Stimulated activated CD4-positive, alpha-beta T cell treated with anti-CD3 and anti-CD28 coated beads, Interleukin-2, amount 100 ng/mL, for 24 hours (primary cell): ENCODE data around the gene AP3S1.

Source experiments
- DNase-seq, 2 donors: peaks; one replicate each; pipeline ENCODE4 v3.0.0-alpha.2; 2020

The AP3S1 gene

DNA sequence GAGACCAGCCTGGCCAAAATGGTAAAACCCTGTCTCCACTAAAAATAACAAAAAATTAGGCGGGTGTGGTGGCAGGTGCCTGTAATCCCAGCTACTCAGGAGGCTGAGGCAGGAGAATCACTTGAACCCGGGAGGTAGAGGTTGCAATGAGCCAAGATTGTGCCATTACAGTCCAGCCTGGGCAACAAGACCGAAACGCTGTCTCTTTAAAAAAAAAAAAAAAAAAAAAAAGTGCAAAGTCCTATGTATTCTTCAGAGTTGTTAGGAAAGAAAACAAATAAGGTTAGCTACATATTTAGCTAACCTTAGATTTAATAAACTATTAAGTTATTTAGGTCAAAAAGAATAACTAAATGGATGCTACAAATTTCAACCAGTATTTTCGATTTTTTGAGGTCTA lies 11.8 kb upstream of the AP3S1 start:
- DNase-seq, result no peak

DNA sequence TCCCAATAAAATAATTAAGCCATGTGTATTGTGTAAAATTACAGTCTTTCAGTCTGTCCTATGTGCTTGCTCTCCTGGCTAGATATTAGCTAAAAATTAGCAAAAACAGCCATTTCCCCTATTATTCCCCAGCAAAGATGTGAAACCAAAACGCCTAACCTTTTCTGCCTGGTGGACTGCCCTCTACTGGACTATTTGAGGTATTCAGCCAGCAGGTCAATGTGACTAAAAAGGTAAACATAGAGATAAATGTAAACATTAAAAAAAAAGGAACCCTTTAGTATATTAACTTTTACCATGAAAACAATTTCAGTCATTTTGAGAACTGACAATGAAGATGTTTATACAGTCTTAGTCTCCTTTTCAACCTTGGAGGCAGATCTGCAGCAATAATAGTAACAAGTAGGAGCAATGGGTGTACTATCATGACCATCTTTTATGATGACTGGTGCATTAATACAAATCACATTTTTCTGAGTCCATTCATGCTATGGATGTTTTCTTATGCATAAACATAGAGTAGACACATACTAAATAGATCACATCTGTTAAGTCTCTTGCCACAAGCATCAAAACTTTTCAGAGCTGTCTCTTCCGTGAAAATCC lies 10.5 kb upstream of the AP3S1 start:
- DNase-seq, result no peak

DNA sequence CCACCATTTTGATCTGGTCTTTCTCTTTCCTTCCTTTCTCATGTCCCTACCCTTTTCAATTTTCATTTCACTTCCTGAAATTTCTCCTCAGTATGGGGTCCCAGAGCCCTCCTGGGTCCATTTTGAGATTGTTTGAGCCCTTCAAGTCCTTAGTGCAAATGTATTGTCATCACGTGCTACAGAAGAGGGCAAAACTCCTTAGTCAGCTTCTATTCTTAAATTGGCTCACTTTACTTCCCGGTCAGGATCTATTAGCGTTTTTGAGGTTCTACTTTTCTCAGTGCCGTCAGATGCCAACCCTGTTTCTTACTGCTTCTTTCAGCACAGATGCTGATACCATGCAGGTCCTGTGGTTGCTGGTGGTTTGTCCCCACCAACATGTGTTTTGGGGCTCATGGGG lies 6.3 kb upstream of the AP3S1 start:
- DNase-seq, result no peak

DNA sequence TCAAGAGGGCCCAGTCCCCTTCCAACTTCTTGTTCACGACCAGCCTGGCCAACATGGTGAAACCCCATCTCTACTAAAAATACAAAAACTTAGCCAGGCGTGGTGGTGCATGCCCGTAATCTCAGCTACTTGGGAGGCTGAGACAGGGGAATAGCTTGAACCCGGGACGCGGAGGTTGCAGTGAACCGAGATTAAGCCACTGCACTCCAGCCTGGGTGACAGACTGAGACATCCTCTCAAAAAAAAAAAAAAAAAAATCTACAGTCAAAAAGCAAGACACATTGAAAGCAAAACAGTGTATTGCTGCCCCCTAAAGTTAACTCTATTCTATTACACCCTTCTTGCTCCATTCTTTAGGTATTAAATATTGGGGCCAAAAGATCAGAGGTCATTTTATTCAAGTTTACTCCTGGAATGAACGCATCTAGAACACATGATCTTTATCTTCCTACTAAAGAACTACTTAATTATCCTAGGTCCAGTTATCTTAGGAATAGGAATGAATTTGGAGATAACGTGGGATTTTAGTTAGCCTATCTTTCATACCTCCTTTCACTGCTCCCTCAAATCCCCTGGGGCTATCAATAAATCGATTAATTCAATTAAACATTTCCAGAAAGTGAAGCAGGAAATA lies 2.7 kb upstream of the AP3S1 start:
- peak in 1 of 2 donors; percentile 22 for DNase-seq

DNA sequence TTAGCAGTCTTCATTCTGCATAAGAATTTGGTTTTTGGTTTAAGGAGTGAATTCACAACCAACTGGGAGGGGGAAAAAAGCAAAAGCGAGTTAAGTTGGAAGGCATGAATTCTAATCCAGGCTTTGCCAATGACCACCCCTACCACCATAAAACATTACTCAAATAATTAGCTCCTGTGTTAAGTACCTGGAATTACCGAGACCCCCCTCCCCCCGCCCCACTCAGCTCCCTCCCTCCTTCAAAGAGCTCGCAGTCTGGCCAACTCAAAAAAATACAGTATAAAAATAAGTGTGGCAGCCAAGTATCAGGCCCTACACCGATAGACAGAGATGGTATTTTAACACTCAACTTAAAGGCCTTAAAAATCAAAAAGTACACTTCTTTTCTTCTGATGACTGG lies 862 bp upstream of the AP3S1 start:
- DNase-seq, result no peak

DNA sequence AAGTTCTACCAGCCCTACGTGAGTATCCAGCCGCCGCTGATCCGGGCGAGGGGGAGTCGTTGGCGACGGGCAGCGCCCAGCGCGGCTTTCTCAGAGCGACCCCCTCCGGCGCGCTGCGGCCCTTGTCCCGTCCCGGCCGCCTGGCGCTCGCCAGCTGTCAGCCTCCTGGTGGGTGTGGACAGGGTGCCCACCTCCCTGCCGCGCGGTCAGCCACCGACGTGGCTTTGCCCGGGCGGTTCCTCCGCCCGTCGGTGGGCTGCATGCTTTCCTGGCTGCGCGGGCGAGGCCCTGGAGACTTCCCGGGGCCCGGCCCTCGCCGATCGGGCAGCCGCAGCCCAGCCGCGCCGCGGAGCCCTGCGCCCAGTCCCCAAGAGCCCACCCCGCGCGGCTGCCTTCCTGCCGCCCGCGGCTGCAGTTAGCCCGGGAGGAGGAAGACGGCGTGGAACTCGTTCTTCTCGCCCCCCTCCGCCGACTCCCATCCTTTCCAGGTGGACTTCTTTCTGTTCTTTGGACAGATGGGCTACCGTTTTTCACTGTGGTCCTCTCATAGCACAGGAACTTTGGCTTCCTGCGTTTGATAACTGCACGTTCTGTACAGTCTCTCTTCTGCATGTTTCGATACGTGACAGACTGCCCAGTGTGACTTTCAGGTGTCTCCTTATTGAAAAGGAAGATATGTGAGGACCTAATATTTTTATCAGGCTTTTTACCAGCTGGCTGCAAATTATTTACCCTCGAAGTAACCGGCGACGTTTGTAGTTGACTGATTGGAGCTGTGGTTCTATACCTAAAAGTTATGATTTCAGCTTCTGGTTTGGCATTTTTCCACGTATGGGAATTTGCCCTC lies 577 bp downstream of the AP3S1 start:
- peak; percentile 34 for DNase-seq

DNA sequence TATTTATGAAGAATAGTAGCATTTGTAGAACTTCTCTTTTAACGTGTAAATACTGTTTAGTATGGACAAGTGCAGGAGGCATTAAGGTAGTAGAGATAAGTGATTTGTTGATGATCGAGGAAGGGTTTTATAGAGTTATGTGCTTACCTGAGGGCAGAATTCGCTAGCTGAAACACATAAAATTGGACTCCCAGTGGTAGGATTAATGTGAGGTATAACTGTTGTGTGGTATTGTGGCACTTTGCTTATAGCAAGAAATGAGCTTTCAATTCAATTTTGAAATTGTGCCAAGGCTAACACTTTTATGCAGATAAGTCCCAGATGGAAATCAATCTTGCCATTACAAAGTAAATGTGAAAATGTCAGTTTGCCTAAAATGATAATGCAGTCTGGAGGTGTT lies 1.2 kb downstream of the AP3S1 start:
- DNase-seq, result no peak

DNA sequence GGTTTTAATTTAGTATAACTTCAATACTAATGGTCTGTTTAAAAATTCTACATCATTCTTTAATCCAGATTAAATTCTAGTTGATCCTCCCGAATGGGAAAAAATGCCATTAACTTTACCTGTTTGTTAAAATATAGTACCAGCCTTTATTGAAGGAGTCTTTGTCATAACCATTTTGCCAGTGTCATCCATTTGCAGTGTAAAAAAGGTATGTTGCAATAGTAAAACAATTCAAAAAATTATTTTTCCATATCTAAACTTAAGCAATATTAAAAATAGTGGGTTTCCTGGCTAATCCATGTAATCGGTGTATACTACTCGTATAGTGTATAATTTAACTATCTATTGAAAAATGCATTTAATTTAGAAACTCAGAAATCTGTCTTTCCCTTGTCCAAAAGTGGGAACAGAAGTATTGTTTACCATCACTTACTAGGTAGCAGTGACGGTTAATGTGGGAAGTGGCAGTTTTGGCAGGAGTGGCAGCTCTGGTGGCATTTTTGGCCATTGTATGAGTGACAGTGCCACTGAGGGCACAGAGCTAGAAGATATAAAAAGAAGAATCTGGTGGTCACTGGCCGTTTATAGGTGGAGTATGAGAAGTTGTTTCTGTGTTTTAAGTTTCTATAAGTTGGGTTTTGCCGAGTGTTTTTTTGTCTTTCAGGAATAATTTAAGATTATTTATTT lies 1.9 kb downstream of the AP3S1 start:
- no peak for DNase-seq

DNA sequence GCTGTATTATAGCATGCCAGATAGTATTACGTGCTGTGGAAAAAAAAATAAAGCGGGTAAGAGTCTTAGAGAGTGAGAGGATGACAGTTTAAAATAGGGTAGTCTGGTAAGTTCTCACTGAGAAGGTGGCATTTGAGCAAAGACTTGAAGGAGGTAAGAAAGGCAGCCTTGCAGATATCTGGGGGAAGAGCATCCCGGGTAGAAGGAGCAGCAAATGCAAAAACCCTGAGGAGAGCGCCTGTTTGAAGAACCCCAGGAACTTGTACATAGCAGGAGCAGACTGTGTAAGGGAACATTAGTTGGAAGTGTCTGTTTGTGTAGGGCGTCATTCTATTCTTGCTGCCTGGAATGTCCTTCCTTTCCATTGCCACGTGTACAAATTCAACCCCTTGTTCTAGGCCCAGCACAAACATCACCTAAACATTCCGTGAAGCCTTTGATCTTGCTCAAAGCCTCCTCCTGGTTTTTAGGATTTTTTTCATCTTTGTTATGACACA lies 2.6 kb downstream of the AP3S1 start:
- no peak for DNase-seq

DNA sequence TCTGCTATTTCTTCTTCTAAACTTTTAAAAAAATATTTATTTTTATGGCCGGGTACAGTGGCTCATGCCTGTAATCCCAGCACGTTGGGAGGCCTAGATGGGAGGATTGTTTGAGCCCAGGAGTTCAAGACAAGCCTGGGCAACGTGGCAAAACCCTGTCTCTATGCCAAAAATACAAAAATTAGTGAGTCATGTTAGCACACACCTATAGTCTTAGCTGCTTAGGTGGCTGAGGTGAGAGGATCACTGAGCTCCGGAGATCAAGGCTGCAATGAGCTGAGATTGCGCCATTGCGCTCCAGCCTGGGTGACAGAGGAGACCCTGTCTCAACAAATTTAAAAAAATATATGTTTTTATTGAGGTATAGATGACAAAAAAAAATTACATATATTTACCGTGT lies 5.6 kb downstream of the AP3S1 start:
- no peak for DNase-seq

DNA sequence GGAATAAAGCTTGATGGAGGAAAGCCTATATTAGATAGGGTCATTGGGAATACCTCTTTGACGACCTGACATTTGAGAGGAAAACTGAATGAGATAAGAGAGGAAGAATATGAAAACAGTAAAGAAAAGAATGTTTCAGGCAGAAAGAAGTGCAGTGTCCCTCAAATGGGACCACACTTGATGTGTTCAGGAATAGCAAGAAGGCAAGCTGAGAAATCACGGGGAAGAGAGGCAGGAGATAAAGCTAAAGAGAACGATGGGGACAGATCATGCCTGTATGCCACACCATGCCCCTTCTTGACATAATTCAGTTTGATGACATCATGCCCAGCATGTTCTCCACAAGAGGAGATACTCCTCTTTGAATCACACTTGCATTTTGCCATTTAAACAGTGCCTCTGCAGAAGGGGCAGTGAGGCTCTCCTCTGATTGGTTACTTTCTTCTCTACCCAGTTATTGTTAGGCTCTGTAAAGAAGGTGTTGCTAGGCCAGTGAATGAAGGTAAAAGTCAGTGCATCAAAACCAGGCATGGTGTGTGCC lies 7.6 kb downstream of the AP3S1 start:
- DNase-seq, result no peak

DNA sequence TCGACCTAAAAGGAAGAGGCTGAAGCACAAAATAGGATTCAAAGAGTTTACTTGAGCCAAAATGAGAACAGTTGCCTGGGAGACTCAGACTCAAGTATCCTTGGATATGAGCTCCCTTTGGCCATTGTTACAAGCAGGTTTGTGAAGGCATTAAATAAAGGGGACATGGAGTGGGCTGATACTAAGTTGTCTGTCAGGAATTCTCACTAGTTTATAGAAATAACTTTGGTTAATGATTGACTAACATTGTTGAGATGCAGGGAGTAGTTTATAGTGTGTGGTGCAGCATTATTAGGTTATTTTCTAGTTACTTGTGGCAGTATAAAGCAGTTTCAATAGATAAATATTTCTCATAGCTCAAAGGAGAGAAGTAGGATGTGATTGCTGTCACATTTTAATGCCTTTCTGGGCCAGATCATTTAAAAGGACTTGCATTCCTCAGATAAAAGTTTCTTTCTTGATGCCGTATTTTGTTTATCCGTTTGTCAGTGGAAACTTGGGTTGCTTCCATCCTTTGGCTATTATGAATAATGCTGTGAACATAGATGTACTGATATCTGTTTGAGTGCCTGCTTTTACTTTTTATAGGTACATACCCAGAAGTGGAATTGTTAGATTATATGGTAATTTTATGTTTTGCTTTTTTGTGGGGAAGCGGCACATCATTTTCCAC lies 9.1 kb downstream of the AP3S1 start:
- DNase-seq, result no peak

DNA sequence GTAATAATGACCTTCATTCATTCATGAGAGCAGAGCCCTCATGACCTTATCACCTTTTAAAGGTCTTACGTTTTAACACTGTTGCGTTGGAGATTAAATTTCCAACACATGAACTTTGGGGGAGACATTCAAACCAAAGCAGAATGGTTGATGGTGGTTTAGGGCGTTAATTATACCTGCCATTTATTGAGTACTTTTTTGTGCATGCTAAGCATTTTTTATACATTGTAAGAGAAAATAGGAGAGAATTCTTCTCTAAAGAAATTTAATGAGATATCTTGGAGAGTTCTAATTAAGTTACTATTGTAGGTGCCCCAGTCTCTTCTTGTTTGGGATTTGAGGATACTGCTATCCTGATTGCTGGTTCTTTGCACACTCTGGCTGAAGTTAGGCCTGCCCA lies 12.4 kb downstream of the AP3S1 start:
- DNase-seq, result no peak

DNA sequence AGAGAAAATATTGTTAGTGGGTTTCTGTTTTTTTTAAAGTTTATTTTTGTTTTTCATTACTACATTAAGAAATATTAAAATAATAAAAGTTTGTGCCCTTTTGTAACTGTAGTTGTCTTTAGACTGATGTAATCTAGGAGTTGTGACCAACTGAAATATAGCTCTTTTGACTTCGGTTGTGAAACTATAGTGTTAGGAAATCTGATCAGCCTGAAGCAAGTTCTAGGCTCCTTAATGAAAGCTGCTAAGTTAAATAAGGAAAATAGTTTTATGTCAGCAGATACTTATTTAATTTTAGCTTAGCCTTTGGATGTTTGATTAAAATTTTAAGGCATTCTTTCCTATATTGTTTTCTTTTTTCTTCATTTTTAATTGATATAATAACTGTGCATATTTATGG lies 14.2 kb downstream of the AP3S1 start:
- no peak for DNase-seq

DNA sequence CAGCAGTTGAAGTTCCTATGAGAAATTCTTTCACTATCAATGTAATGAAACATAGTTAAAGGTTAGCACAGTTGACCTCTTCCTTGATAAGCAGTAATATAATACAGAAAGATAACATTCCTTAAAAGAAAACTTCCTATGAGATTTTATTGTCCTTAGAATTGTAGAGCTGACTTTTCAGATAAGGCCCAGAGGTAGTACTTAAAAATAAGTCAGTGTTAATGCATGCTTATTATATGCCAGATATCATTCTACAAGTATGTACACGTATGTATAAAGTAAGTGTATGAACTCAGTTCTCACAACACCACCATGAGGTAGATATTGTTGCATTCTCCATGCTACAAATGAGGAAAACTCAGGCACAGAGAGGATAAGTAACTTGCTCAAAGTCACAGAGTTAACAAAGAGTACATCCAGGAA lies 15.3 kb downstream of the AP3S1 start:
- no peak for DNase-seq

DNA sequence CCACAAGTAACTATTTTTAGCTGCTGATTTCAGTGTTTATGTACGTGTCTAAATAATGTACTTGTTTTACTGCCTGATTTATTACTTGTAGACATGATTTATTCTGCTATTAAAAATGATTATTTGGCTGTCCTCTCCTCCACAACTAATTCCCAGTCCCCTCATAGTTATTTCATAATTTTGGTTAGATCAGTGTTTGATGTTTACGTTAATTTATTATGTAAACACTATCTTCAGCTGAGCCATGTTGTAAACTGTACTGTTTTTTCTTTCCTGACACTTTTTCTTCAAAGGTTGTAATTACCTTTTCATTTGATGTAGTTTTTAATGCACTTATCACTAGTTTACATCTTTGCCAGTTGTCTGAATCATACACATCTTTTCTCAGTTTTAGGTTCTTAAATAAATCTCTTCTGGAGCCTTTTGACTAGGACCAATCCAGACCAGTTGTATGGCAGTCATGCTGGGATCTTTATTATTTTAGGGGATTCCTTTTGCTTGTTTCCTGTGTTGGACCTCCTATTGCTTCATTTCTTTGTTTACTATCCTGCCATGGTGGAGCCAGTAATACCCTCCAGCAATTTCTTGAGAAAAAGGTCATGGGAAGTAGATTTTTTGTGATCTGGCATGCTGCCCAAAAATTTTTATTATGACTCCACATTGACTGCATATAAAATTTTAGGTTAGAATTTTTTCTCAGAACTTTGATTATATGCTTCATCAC lies 16.1 kb downstream of the AP3S1 start:
- no peak for DNase-seq

DNA sequence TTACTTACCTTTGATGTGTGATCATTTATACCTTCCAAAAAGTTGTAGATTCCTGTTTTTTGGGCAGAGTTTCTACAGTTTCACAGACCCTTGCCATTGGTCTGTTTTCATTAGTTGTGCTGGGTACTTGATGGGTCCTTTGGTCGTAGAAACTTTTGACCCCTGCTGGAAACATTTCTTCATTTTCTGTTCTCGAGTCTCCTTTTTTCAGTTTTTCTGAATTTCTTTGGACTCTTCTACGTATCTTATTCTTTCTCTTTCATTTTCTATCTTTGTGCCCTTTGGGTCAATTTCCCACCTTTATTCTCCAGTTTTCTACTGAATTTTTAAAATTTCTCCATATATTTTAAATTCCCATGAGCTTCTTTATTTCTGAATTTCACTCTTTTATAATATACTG lies 16.7 kb downstream of the AP3S1 start:
- no peak for DNase-seq

DNA sequence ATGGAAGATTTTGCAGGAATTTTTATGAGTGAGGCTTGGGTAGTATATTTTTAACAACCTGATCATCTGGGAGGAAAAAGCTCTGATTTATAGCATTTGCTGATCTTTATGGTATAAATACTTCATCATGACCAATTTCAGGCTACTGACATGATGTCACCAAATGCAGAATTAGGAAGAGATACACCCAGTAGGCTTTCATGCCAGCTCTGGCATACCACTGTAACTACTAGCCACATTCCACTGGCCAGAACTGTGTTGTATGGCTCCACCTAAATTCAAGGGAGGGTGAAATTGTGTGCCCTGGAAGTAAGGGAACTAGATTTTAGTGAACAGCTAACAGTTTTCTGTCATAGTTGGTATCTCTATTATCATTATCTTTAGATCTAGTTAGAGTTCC lies 17.6 kb downstream of the AP3S1 start:
- DNase-seq, result no peak

DNA sequence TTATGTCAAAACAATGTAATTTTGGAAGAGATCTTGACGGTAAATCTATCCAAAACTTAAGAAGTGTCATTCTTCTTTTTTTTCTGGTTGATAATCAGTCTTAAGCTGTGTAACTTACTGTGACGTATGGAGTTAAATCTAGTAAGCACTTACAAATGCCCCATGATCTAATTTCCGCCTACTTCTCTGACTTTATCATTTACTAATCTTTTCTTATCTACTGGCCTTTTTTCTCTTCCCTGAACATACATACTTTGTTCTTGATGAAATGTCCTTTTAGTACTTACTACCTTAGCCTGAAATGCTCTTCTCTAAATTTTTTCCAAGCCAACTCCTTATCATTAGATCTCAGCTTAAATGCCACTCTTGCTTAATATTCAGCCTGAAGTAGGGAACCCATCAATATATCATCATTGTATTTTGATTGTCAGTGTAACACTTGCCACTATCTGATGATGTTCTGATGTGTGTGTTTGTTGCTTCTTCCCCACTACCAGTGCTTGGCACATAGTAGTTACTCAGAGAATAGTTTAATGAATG lies 27.6 kb downstream of the AP3S1 start:
- no peak for DNase-seq

DNA sequence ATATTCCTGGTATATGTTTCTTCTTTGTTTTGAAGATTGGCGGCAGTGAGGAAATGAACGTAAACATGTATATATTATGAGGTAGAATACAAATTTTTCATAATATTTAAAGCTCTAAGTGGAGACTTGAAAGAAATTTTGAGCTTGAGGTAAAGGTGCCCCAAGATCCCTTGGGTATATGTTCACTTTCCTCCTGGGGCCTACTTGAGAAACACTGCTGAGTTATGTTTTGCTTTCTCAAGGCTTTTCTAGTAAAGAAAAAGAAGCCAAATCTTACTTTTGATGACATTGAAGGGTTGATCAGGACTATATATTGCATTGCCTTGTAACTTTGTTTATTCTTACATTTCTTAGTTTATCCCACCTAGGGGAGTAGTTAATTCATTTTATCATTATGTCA lies 30.7 kb downstream of the AP3S1 start:
- no peak for DNase-seq

DNA sequence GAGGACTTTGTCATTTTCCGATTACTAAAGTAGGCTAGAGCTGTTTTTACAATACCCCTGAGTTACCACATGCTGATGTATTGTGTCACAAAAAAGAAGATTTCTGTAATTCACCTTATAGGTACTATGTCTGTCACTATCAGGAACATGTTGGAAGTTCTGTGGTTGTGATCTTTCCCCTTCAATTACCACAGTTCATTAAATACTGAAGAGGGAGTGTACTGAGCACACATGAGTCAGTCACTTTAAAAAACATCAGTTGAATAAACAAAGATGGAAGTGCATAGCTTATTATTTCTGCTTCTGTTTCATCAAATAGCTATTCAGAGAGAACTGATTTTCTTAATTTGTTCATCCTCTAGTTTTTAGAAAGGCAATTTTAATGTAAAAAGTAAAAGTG lies 31.7 kb downstream of the AP3S1 start:
- DNase-seq, result no peak

DNA sequence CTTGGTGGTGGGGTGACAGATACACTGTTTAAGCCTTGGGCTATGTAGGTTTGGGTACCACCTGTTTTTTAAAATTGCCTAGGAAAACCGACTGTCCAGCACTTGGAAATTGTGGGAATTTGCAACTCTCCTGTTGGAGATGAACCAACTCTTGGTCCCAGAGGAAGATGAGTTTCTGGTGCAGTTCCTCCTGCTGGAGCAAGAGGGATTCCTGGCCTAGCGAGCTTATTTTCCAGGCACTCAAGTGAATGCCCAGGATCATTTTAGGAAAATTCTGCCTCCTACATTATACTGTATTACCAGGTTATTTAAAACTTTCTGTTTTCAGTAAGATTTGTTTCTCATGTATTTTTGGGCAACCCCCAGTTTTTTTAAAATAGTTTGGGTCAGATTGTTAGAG lies 33.7 kb downstream of the AP3S1 start:
- DNase-seq, result no peak
